HG03432 (cell line): ENCODE data around the gene NUDT19.
"Not testable (repeated sequence)": the region's sequence is repeated elsewhere in the genome, so short reads cannot be mapped to it uniquely, and the experiment has no call there.

Experiments
- ATAC-seq: cut with Tn5 transposase; IDR thresholded peaks from one replicate; pipeline ENCODE4 v1.9.1; 2021; ENCODE audit warnings: mild to moderate bottlenecking, moderate library complexity; ENCODE audit not compliant: unreplicated experiment

Gene NUDT19

GRCh38 chr19:32691291-32691951 is at the start of gene NUDT19:
Gene NUDT19 (plus strand): TSS chr19:32691821. CDS start chr19:32691961, 140 bp downstream.
- peak; percentile 91 for ATAC-seq

- ATAC-seq: no peak
These were observed 48.9 kb upstream of the NUDT19 start for GRCh38 chr19:32642771-32643170.

GRCh38 chr19:32646556-32646955 is 45.1 kb upstream of the NUDT19 start:
- no peak for ATAC-seq

GRCh38 chr19:32647361-32647760 is 44.3 kb upstream of the NUDT19 start:
- no peak for ATAC-seq

GRCh38 chr19:32649751-32650150 is 41.9 kb upstream of the NUDT19 start:
- ATAC-seq: no peak

GRCh38 chr19:32650671-32651070 is 41.0 kb upstream of the NUDT19 start:
- no peak for ATAC-seq

GRCh38 chr19:32651729-32652140 is 39.9 kb upstream of the NUDT19 start:
- no peak for ATAC-seq

GRCh38 chr19:32652331-32652730 is 39.3 kb upstream of the NUDT19 start:
- ATAC-seq: not testable (repeated sequence)

GRCh38 chr19:32652894-32653598 is 38.6 kb upstream of the NUDT19 start:
- ATAC-seq: no peak

GRCh38 chr19:32653599-32653915 is 38.1 kb upstream of the NUDT19 start:
- no peak for ATAC-seq

- not testable (repeated sequence) for ATAC-seq
These were observed 35.2 kb upstream of the NUDT19 start for GRCh38 chr19:32656379-32656778.

GRCh38 chr19:32658075-32658474 is 33.5 kb upstream of the NUDT19 start:
- no peak for ATAC-seq

GRCh38 chr19:32658527-32658926 is 33.1 kb upstream of the NUDT19 start:
- ATAC-seq: no peak

- no peak for ATAC-seq
These were observed 30.3 kb upstream of the NUDT19 start for GRCh38 chr19:32661318-32661717.

GRCh38 chr19:32662186-32662585 is 29.4 kb upstream of the NUDT19 start:
- ATAC-seq: no peak

GRCh38 chr19:32666084-32666483 is 25.5 kb upstream of the NUDT19 start:
- ATAC-seq: no peak

- no peak for ATAC-seq
These were observed 22.3 kb upstream of the NUDT19 start for GRCh38 chr19:32669310-32669709.

GRCh38 chr19:32671883-32672593 is 19.6 kb upstream of the NUDT19 start:
- ATAC-seq: no peak

GRCh38 chr19:32672841-32673240 is 18.8 kb upstream of the NUDT19 start:
- ATAC-seq: no peak

- no peak for ATAC-seq
These were observed 18.0 kb upstream of the NUDT19 start for GRCh38 chr19:32673573-32673972.

- ATAC-seq: peak; percentile 15
These were observed 17.3 kb upstream of the NUDT19 start for GRCh38 chr19:32674153-32674930.
